ENCODE results near the gene HDGFL3. TPM values are rescaled to one million over a fixed set of nuclear protein-coding genes. Genes with fewer than 3 reads are reported as not detected.

The HDGFL3 gene
- total RNA-seq, 2 experiments from 2014 or later = 26.6 to 29.0 TPM

GRCh38 chr15:83207009-83207659 is 489 bp downstream of the HDGFL3 start:
- H3K4me3 Mint-ChIP-seq = peak overlapping the region; percentile 11
- H3K4me1 Mint-ChIP-seq = peaks cover 8% of the 10 kb centered on the region
- DNase-seq = peak; percentile 64
- peak; percentile 41 for ATAC-seq (ENCODE audit: low read depth)
- H3K27me3 Mint-ChIP-seq = peaks cover 24% of the 10 kb centered on the region
- H3K36me3 Mint-ChIP-seq = peaks cover 5% of the 10 kb centered on the region
- no peaks in the 10 kb centered on the region for H3K9me3 Mint-ChIP-seq
- POLR2A ChIA-PET = interaction anchor here (0.6 to 2.0 kb wide), 5 partner anchors 42 to 667 kb away, joined by 3 to 5 read pairs (median 4); partner anchors contain the start of genes RPS17 and TM6SF1
- no peak overlapping the region for H3K27ac Mint-ChIP-seq

DNA sequence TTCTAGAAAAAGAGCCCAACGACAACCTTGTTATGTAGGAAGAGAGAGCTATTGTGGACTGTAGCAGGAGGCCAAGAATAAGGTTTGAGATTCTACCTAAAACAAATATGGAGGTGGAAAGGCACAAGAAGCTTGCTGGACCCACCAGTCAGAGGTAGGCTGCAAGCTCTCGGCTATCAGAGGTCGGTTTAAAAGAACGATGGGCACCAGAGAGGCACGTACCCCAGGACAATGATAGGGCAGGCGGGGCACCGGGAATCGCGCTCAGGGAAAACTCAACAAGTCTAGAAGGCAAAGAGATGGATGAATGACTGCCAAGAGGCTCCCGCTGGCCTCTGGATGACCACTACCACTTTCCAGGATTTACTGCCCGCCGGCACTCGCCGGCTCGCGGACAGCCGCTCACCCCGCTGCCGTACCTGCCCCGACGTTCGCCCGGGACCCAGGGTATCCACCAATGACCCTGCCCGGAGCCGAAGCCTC is 1.1 kb downstream of the HDGFL3 start:
- no peak for DNase-seq
- H3K9me3 Mint-ChIP-seq = no peaks in the 10 kb centered on the region
- peak overlapping the region; percentile 83 for H3K27ac Mint-ChIP-seq
- H3K36me3 Mint-ChIP-seq = peaks cover 5% of the 10 kb centered on the region
- no peak for ATAC-seq (ENCODE audit: low read depth)
- peaks cover 8% of the 10 kb centered on the region for H3K4me1 Mint-ChIP-seq
- peak overlapping the region; percentile 85 for H3K4me3 Mint-ChIP-seq
- POLR2A ChIA-PET = interaction anchor here (1.0 to 2.0 kb wide), 3 partner anchors 42 to 195 kb away, joined by 3 to 6 read pairs (median 5); partner anchors contain the start of genes C15orf40 and TM6SF1
- peaks cover 24% of the 10 kb centered on the region for H3K27me3 Mint-ChIP-seq

GRCh38 chr15:83205725-83206324 is 1.8 kb downstream of the HDGFL3 start:
- no peak for DNase-seq
- H3K27ac Mint-ChIP-seq = peak overlapping the region; percentile 83
- peaks cover 5% of the 10 kb centered on the region for H3K36me3 Mint-ChIP-seq
- POLR2A ChIA-PET = interaction anchor here (1.0 to 2.0 kb wide), 3 partner anchors 41 to 195 kb away, joined by 3 to 6 read pairs (median 5); partner anchors contain the start of genes C15orf40 and TM6SF1
- ATAC-seq (ENCODE audit: low read depth) = no peak
- H3K9me3 Mint-ChIP-seq = no peaks in the 10 kb centered on the region
- H3K4me1 Mint-ChIP-seq = peaks cover 8% of the 10 kb centered on the region
- H3K27me3 Mint-ChIP-seq = peaks cover 24% of the 10 kb centered on the region
- peak overlapping the region; percentile 85 for H3K4me3 Mint-ChIP-seq

GRCh38 chr15:83204697-83205096 is 2.9 kb downstream of the HDGFL3 start:
- Mint-ChIP-seq H3K9me3 (no peaks in the 10 kb centered on the region), H3K4me1 (peaks cover 10% of the 10 kb centered on the region), H3K4me3 (no peak overlapping the region), H3K27ac (no peak overlapping the region), H3K27me3 (peaks cover 24% of the 10 kb centered on the region), H3K36me3 (peaks cover 5% of the 10 kb centered on the region)
- no peak for DNase-seq
- POLR2A ChIA-PET = no interaction called here
- ATAC-seq (ENCODE audit: low read depth) = no peak

DNA sequence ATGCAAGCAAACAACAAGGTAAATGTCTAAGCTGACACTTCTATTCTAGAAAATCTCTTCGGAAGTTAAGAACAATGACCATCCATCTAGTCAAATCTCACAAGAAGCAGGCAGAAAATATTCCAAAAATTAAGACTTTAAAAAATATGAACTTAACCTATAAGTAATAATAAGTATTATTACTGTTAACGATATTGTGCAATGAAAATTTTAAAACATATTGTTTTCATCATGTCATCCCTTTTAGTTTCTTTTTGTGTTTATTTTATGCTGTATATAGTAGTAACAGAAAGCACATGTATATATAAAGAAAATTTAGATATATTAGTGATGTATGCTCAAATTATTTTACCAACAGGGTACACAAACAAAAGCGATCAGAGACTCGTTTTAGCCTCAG is 4.1 kb downstream of the HDGFL3 start:
- H3K4me3 Mint-ChIP-seq = no peak overlapping the region
- DNase-seq (no peak), ATAC-seq (ENCODE audit: low read depth) (no peak)
- POLR2A ChIA-PET = interaction anchor here (0.5 kb wide), 1 partner anchor 97 kb away, joined by 4 read pairs; no protein-coding TSS in a partner anchor
- H3K9me3 Mint-ChIP-seq = no peaks in the 10 kb centered on the region
- H3K36me3 Mint-ChIP-seq = peaks cover 5% of the 10 kb centered on the region
- peaks cover 24% of the 10 kb centered on the region for H3K27me3 Mint-ChIP-seq
- no peak overlapping the region for H3K27ac Mint-ChIP-seq
- H3K4me1 Mint-ChIP-seq = peaks cover 22% of the 10 kb centered on the region

DNA sequence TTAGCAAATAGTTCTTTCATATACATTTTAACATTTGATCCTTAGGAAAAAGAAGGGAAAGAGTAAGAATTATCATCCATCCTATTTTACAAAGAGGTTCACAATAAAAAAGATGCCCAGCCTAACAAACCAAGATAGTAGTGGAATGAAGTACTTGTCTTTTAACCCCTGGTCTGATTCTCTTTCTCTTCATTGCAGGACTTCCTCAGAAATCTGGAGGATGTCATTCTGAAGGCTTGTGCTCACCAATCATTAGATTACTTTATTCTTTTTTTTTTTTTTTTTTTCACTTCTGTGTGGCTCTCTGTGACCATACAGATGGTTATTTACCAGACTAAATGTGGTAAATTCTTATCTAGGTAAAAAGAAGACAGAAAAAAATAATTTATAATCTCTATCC is 7.0 kb downstream of the HDGFL3 start:
- peaks cover 18% of the 10 kb centered on the region for H3K4me1 Mint-ChIP-seq
- no peaks in the 10 kb centered on the region for H3K9me3 Mint-ChIP-seq
- H3K36me3 Mint-ChIP-seq = no peaks in the 10 kb centered on the region
- no peak overlapping the region for H3K4me3 Mint-ChIP-seq
- H3K27me3 Mint-ChIP-seq = peaks cover 18% of the 10 kb centered on the region
- H3K27ac Mint-ChIP-seq = no peak overlapping the region
- DNase-seq = no peak
- POLR2A ChIA-PET = no interaction called here
- no peak for ATAC-seq (ENCODE audit: low read depth)

DNA sequence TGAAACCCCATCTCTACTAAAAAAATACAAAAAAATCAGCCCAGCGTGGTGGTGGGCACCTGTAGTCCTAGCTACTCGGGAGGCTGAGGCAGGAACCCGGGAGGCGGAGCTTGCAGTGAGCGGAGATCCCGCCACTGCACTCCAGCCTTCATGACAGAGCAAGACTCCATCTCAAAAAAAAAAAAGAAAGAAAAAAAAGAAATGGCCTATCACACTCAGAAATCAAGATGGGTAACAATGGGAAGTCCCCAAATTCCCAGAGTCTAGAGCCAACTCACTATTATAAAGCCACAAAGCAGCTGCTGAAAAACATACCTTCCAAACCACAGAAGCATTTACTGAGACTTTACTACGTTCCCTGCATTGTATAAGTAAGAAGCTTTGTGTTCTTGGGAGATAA is 7.5 kb downstream of the HDGFL3 start:
- H3K9me3 Mint-ChIP-seq = no peaks in the 10 kb centered on the region
- no peaks in the 10 kb centered on the region for H3K36me3 Mint-ChIP-seq
- ATAC-seq (ENCODE audit: low read depth) = no peak
- H3K4me1 Mint-ChIP-seq = peaks cover 18% of the 10 kb centered on the region
- POLR2A ChIA-PET = no interaction called here
- no peak for DNase-seq
- H3K27me3 Mint-ChIP-seq = peaks cover 20% of the 10 kb centered on the region
- H3K4me3 Mint-ChIP-seq = no peak overlapping the region
- H3K27ac Mint-ChIP-seq = no peak overlapping the region

GRCh38 chr15:83199288-83199687 is 8.3 kb downstream of the HDGFL3 start:
- Mint-ChIP-seq H3K9me3 (no peaks in the 10 kb centered on the region), H3K27ac (no peak overlapping the region), H3K4me3 (peak overlapping the region; percentile 1), H3K27me3 (peaks cover 19% of the 10 kb centered on the region), H3K4me1 (peaks cover 16% of the 10 kb centered on the region), H3K36me3 (peaks cover 2% of the 10 kb centered on the region)
- no peak for DNase-seq
- peak; percentile 56 for ATAC-seq (ENCODE audit: low read depth)
- POLR2A ChIA-PET = interaction anchor here (0.7 kb wide), 2 partner anchors 133 to 518 kb away, joined by 4 to 5 read pairs; no protein-coding TSS in a partner anchor

DNA sequence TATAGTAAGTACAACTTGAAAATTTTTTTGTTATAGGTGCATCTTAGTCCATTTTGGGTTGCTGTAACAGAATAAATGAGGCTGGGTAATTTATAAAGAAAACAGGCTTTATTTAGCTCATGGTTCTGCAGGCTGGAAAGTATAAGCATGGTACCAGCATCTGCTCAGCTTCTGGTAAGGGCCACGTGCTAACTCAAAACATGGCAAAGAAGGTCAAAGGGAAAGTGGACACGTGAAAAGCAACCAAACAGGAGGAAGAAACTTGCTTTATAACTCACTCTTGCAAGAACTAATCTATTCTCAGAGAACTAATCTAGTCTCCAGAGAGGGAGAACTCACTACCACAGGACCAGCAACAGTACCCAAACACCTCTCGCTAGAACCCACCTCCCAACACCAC is 9.1 kb downstream of the HDGFL3 start:
- no peak for ATAC-seq (ENCODE audit: low read depth)
- Mint-ChIP-seq H3K4me1 (peaks cover 16% of the 10 kb centered on the region), H3K27ac (no peak overlapping the region), H3K27me3 (peaks cover 23% of the 10 kb centered on the region), H3K4me3 (no peak overlapping the region), H3K9me3 (no peaks in the 10 kb centered on the region), H3K36me3 (peaks cover 4% of the 10 kb centered on the region)
- no peak for DNase-seq
- POLR2A ChIA-PET = no interaction called here

DNA sequence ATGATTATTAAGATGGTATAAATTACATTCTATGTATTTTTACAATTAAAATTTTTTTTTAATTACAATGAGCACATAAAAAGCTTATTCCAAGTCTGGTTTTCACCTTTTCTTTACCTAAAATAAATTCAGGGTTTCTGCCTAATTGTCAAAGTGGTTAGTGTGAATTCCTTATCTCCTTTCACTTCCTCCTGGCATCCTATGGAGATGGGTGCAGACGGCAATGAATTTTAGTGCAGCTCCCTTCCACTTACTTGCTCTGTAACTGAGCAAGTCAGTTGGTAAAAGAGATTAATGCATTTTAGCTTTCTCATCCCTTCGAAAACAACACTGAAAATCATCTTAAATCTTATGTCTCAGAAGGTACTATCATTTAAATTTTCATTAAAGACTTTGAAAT is 13.1 kb downstream of the HDGFL3 start:
- H3K27ac Mint-ChIP-seq = no peak overlapping the region
- no peak overlapping the region for H3K4me3 Mint-ChIP-seq
- H3K9me3 Mint-ChIP-seq = peaks cover 2% of the 10 kb centered on the region
- H3K4me1 Mint-ChIP-seq = peaks cover 14% of the 10 kb centered on the region
- DNase-seq = no peak
- peaks cover 13% of the 10 kb centered on the region for H3K36me3 Mint-ChIP-seq
- POLR2A ChIA-PET = no interaction called here
- ATAC-seq (ENCODE audit: low read depth) = no peak
- peaks cover 26% of the 10 kb centered on the region for H3K27me3 Mint-ChIP-seq

DNA sequence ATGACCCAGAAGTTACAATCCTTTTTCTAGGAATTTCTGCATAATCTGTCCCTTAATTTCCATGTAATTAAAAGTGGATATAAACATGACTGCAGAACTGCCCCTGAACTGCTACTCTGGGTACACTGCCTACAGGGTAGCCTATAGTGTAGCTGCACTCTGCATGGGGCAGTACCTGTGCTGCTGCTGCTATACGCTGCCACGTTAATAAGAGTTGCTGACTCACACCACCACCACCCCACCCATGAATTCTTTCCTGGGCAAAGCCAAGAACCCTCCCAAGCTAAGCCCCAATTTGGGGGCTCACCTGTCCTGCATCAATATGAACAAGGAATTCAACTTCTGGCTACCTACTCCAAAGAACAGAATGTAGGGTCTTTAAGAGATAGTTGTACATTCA is 13.9 kb downstream of the HDGFL3 start:
- Mint-ChIP-seq H3K27ac (no peak overlapping the region), H3K4me1 (peaks cover 6% of the 10 kb centered on the region), H3K27me3 (peaks cover 26% of the 10 kb centered on the region), H3K9me3 (peaks cover 2% of the 10 kb centered on the region), H3K36me3 (peaks cover 16% of the 10 kb centered on the region), H3K4me3 (no peak overlapping the region)
- DNase-seq = no peak
- no peak for ATAC-seq (ENCODE audit: low read depth)
- POLR2A ChIA-PET = no interaction called here

DNA sequence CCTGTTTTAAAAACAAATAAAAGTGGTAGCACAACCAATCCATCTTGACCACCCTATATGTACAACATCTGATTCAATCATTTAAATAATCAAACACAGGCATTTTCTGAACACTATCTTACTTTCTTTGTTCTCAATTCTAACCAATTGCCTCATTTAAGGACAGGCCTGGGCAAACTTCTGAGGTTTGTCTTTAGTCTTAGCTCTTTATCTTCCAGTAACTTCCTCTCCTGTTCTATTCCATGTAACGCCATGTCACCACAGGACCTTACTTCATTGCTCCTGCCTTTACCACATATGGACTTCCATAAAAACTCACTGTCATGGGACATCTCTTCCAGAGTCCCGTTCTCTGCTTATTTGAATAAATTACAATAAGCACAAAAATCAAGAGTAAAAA is 14.9 kb downstream of the HDGFL3 start:
- H3K27me3 Mint-ChIP-seq = peaks cover 26% of the 10 kb centered on the region
- DNase-seq (no peak), ATAC-seq (ENCODE audit: low read depth) (no peak)
- peaks cover 19% of the 10 kb centered on the region for H3K36me3 Mint-ChIP-seq
- H3K27ac Mint-ChIP-seq = no peak overlapping the region
- H3K9me3 Mint-ChIP-seq = peaks cover 2% of the 10 kb centered on the region
- peaks cover 2% of the 10 kb centered on the region for H3K4me1 Mint-ChIP-seq
- POLR2A ChIA-PET = no interaction called here
- H3K4me3 Mint-ChIP-seq = no peak overlapping the region

GRCh38 chr15:83190450-83190849 is 17.2 kb downstream of the HDGFL3 start:
- Mint-ChIP-seq H3K4me1 (peaks cover 2% of the 10 kb centered on the region), H3K36me3 (peaks cover 26% of the 10 kb centered on the region), H3K27ac (no peak overlapping the region), H3K9me3 (peaks cover 2% of the 10 kb centered on the region), H3K4me3 (no peak overlapping the region), H3K27me3 (peaks cover 23% of the 10 kb centered on the region)
- ATAC-seq (ENCODE audit: low read depth) = no peak
- POLR2A ChIA-PET = no interaction called here
- DNase-seq = no peak

DNA sequence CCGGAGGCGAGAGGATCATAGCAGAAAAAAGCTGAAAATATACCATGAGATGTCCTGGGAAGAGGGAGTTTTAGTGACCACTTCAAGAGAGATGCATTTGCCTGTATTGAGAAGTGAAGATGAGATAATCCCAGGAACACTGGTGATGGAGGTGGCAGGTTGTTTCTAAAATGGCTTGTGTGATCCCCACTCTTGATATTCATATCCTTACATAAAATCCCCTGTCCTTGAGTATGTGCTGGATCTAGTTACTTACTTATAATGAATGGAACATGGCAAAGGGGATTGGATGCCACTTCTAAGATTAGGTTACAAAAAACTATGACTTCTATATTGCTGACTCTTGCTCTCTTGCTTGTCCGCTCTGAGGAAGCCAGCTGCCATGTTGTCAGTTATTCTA is 22.1 kb downstream of the HDGFL3 start:
- Mint-ChIP-seq H3K4me1 (no peaks in the 10 kb centered on the region), H3K27me3 (peaks cover 12% of the 10 kb centered on the region), H3K9me3 (no peaks in the 10 kb centered on the region), H3K27ac (no peak overlapping the region), H3K36me3 (peaks cover 17% of the 10 kb centered on the region), H3K4me3 (no peak overlapping the region)
- POLR2A ChIA-PET = no interaction called here
- ATAC-seq (ENCODE audit: low read depth) (no peak), DNase-seq (no peak)
